MM.1S (cell line): ENCODE measurements around the gene LDLRAD3.

Experiments used
- DNase-seq: peaks from one replicate; pipeline ENCODE4 v3.0.0-alpha.2; 2015
- H2AFZ ChIP-seq: fragments of 300-600 bp; sonication (generic); 2 replicates; pipeline ENCODE4 v1.6.0; 2016; ENCODE audit warnings: antibody characterized with exemption, low read length
- H3F3A ChIP-seq: fragments of 300-600 bp; sonication (generic); 2 replicates; pipeline ENCODE4 v1.6.1; 2016; ENCODE audit warnings: mild to moderate bottlenecking, antibody characterized with exemption, low read length, moderate library complexity, mixed read lengths; ENCODE audit not compliant: insufficient read depth
- H3K27ac ChIP-seq: fragments of 300-600 bp; sonication (generic); 2 replicates; pipeline ENCODE4 v1.5.1; 2016; ENCODE audit warnings: mild to moderate bottlenecking, low read length
- H3K27me3 ChIP-seq: fragments of 300-600 bp; sonication (generic); replicated peaks from 2 replicates; pipeline ENCODE4 v1.6.0; 2016; ENCODE audit warnings: low read length; ENCODE audit not compliant: insufficient read depth
- H3K36me3 ChIP-seq: fragments of 300-600 bp; sonication (generic); replicated peaks from 2 replicates; pipeline ENCODE4 v1.6.1; 2016; ENCODE audit warnings: mild to moderate bottlenecking, low read length, mixed read lengths; ENCODE audit not compliant: insufficient read depth
- H3K4me1 ChIP-seq: fragments of 300-600 bp; sonication (generic); 2 replicates; pipeline ENCODE4 v1.6.1; 2016; ENCODE audit warnings: low read length, mixed read lengths
- H3K4me2 ChIP-seq: fragments of 300-600 bp; sonication (generic); 2 replicates; pipeline ENCODE4 v1.6.0; 2016; ENCODE audit warnings: low read depth, low read length
- H3K4me3 ChIP-seq: fragments of 300-600 bp; sonication (generic); 2 replicates; pipeline ENCODE4 v1.5.1; 2016; ENCODE audit warnings: low read length, mixed read lengths
- H3K79me2 ChIP-seq: fragments of 300-600 bp; sonication (generic); 2 replicates; pipeline ENCODE4 v1.6.1; 2016; ENCODE audit warnings: mixed run types, low read length, mixed read lengths
- H3K9ac ChIP-seq: fragments of 300-600 bp; sonication (generic); 2 replicates; pipeline ENCODE4 v1.6.1; 2016; ENCODE audit warnings: low read length, mixed read lengths
- H3K9me2 ChIP-seq: fragments of 300-600 bp; sonication (generic); replicated peaks from 2 replicates; pipeline ENCODE4 v1.6.1; 2016; ENCODE audit warnings: mild to moderate bottlenecking, low read length, mixed read lengths; ENCODE audit not compliant: insufficient read depth
- H3K9me3 ChIP-seq: fragments of 300-600 bp; sonication (generic); replicated peaks from 2 replicates; pipeline ENCODE4 v1.6.1; 2016; ENCODE audit warnings: mild to moderate bottlenecking, low read length, mixed read lengths; ENCODE audit not compliant: insufficient read depth
- H4K20me1 ChIP-seq: fragments of 300-600 bp; sonication (generic); 2 replicates; pipeline ENCODE4 v1.6.1; 2016; ENCODE audit warnings: mild to moderate bottlenecking, low read length, moderate library complexity, mixed read lengths; ENCODE audit not compliant: insufficient read depth
- EZH2 ChIP-seq: fragments of 300-600 bp; sonication (generic); optimal IDR thresholded peaks from 2 replicates; pipeline ENCODE3; 2017; ENCODE audit warnings: low read depth, mild to moderate bottlenecking, antibody characterized with exemption, low read length, mixed read lengths
- EZH2phosphoT487 ChIP-seq: fragments of 300-600 bp; sonication (generic); IDR thresholded peaks from 2 replicates; pipeline ENCODE4 v1.6.1; 2018; ENCODE audit warnings: antibody characterized with exemption, low read length
- TF ChIP-seq, protein P1 (sequence below): fragments of 300-600 bp; sonication (generic); IDR thresholded peaks from 2 replicates; pipeline ENCODE4 v1.5.1; 2016; ENCODE audit warnings: antibody characterized with exemption, low read length, mixed read lengths

The LDLRAD3 gene

DNA sequence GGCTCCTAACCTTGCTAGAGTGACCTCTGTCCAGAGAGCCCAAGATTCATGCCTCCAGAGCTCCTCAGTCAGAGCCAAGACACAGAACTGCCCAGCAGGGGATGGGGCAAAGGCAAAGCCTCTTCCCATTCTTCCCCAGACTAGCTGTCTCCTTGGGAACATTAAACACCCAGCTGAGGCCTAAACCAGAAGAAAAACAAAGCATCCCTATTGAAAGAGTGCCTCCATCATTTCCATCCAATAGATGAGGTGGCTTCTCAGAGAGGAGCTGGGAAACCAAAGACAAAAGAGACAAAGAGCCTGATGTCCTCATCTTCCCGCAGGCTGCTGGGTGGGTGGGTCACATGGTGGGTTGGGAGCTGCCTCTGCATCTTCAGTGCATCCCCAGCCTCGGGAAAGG is 308.0 kb downstream of the LDLRAD3 start:
- no peak overlapping the region for H3K4me2 ChIP-seq
- H3K36me3 ChIP-seq: no peaks in the 10 kb centered on the region
- H3K27ac ChIP-seq: no peak overlapping the region
- H2AFZ ChIP-seq: no peak overlapping the region
- H3K9me3 ChIP-seq: no peaks in the 10 kb centered on the region
- H3K9ac ChIP-seq: no peak overlapping the region
- H4K20me1 ChIP-seq: no peaks in the 10 kb centered on the region
- TF ChIP-seq EZH2phosphoT487 (no peak), EZH2 (no peak)
- TF ChIP-seq, protein P1, sequence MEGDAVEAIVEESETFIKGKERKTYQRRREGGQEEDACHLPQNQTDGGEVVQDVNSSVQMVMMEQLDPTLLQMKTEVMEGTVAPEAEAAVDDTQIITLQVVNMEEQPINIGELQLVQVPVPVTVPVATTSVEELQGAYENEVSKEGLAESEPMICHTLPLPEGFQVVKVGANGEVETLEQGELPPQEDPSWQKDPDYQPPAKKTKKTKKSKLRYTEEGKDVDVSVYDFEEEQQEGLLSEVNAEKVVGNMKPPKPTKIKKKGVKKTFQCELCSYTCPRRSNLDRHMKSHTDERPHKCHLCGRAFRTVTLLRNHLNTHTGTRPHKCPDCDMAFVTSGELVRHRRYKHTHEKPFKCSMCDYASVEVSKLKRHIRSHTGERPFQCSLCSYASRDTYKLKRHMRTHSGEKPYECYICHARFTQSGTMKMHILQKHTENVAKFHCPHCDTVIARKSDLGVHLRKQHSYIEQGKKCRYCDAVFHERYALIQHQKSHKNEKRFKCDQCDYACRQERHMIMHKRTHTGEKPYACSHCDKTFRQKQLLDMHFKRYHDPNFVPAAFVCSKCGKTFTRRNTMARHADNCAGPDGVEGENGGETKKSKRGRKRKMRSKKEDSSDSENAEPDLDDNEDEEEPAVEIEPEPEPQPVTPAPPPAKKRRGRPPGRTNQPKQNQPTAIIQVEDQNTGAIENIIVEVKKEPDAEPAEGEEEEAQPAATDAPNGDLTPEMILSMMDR: no peak
- H3K4me1 ChIP-seq: no peaks in the 10 kb centered on the region
- H3F3A ChIP-seq: no peaks in the 10 kb centered on the region
- no peaks in the 10 kb centered on the region for H3K27me3 ChIP-seq
- no peaks in the 10 kb centered on the region for H3K9me2 ChIP-seq
- H3K4me3 ChIP-seq: no peak overlapping the region
- no peaks in the 10 kb centered on the region for H3K79me2 ChIP-seq
- no peak for DNase-seq

DNA sequence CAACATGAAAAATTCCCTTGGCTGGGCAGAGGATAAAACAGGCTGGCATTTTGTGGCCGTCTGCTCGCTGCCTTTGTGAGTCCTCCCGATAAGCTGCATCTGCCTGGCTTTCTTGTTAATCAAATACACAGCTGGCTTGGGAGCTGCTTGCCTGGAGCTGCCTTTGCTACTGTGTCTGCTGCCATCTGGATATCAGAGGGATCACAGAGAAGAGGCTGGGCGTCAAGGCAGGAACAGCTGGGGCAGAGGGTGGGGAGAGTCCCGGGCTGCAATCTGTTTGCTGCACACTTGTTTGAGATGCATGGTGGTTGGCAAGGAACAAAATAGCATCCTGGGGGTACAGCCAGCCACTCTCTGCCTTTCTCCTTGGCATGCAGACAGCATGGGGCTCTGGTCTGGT is 309.4 kb downstream of the LDLRAD3 start:
- no peaks in the 10 kb centered on the region for H3F3A ChIP-seq

DNA sequence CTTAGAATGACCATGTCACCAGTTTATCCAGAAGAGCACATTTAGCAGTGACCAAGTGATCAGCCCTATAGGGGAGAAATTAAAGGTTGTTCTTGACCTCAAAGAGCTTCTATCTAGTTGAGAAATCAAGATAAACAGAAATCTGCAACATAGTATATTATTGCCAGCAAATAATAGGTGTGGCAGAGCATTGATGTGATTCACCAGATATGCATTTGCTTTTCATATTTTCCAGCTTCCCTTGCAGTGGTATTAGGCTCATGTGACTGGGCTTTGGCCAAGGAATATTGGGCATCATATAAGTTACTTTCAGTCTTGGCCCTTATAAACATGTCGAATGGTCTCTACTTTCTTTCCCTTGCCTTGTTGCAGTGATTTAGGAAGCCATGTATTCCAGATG is 310.9 kb downstream of the LDLRAD3 start:
- H3K36me3 ChIP-seq: no peaks in the 10 kb centered on the region
- H3K9me3 ChIP-seq: no peaks in the 10 kb centered on the region
- H3K9ac ChIP-seq: no peak overlapping the region
- H3K4me1 ChIP-seq: no peaks in the 10 kb centered on the region
- no peaks in the 10 kb centered on the region for H3F3A ChIP-seq
- H2AFZ ChIP-seq: no peak overlapping the region
- H3K27me3 ChIP-seq: no peaks in the 10 kb centered on the region
- no peaks in the 10 kb centered on the region for H4K20me1 ChIP-seq
- H3K27ac ChIP-seq: no peak overlapping the region
- H3K79me2 ChIP-seq: no peaks in the 10 kb centered on the region
- H3K4me3 ChIP-seq: no peak overlapping the region
- no peak for DNase-seq
- TF ChIP-seq, protein P1: no peak
- TF ChIP-seq EZH2phosphoT487 (no peak), EZH2 (no peak)
- no peak overlapping the region for H3K4me2 ChIP-seq
- no peaks in the 10 kb centered on the region for H3K9me2 ChIP-seq

More for the DNA sequence above, 309.4 kb downstream of the LDLRAD3 start:
- H3K4me3 ChIP-seq: no peak overlapping the region
- TF ChIP-seq EZH2phosphoT487 (no peak), EZH2 (no peak)
- TF ChIP-seq, protein P1: no peak
- no peaks in the 10 kb centered on the region for H3K4me1 ChIP-seq
- H3K36me3 ChIP-seq: no peaks in the 10 kb centered on the region
- no peak overlapping the region for H2AFZ ChIP-seq
- no peak for DNase-seq
- H3K27ac ChIP-seq: no peak overlapping the region
- H4K20me1 ChIP-seq: no peaks in the 10 kb centered on the region
- no peak overlapping the region for H3K9ac ChIP-seq
- H3K9me2 ChIP-seq: no peaks in the 10 kb centered on the region
- no peaks in the 10 kb centered on the region for H3K79me2 ChIP-seq
- H3K9me3 ChIP-seq: no peaks in the 10 kb centered on the region
- no peaks in the 10 kb centered on the region for H3K27me3 ChIP-seq
- H3K4me2 ChIP-seq: no peak overlapping the region
